Uterus (tissue), 4 donors: ENCODE measurements around the gene DNAH17. TPM values are rescaled to one million over a fixed set of nuclear protein-coding genes. Genes with fewer than 3 reads are reported as not detected.

ENCODE experiments used
- DNase-seq, 2 donors: peaks; one replicate each; pipeline ENCODE4 v3.0.0-alpha.2; 2019 to 2020
- H3K27ac ChIP-seq, 2 donors: fragments of 200-600 bp; sonication (generic); 1 replicate in 1 of 2; 2 replicates in 1 of 2; pipeline ENCODE4 v1.5.1; 2016 to 2018
- H3K27me3 ChIP-seq, 2 donors: fragments of 200-600 bp; sonication (generic); one replicate each; pipeline ENCODE4 v1.5.1; 2018 to 2019; ENCODE audit warnings: control low read depth in 1 of 2
- H3K36me3 ChIP-seq, 2 donors: fragments of 200-600 bp; sonication (generic); one replicate each; pipeline ENCODE4 v1.5.1; 2019; ENCODE audit warnings: control low read depth in 1 of 2
- H3K4me1 ChIP-seq, 2 donors: fragments of 200-600 bp; sonication (generic); one replicate each; pipeline ENCODE4 v1.5.1; 2018 to 2019; ENCODE audit warnings: control low read depth in 1 of 2
- H3K4me3 ChIP-seq, 2 donors: fragments of 200-600 bp; sonication (generic); 1 replicate in 1 of 2; 2 replicates in 1 of 2; pipeline ENCODE4 v1.5.1; 2018 to 2019; ENCODE audit warnings: mild to moderate bottlenecking in 1 of 2
- H3K9me3 ChIP-seq, 2 donors: fragments of 200-600 bp; sonication (generic); one replicate each; pipeline ENCODE4 v1.5.1; 2019; ENCODE audit warnings: control low read depth in 1 of 2
- CTCF ChIP-seq, 4 experiments: fragments of 200-600 bp in 2 of 4; fragments of 450-650 bp in 2 of 4; sonication (generic) in 2 of 4; IDR thresholded peaks; one replicate each; pipeline ENCODE4 v1.5.1; 2016 to 2019; ENCODE audit warnings: antibody characterized with exemption in 4 of 4, mild to moderate bottlenecking in 2 of 4, moderate library complexity in 1 of 4
- POLR2A ChIP-seq, 2 donors: fragments of 450-650 bp; IDR thresholded peaks; one replicate each; pipeline ENCODE4 v1.6.1; 2016; ENCODE audit warnings: antibody characterized with exemption in 2 of 2, mild to moderate bottlenecking in 1 of 2, moderate library complexity in 1 of 2
- intact Hi-C: fragments of 100-400 bp; cut with DNase I; formaldehyde crosslinking; loops from one replicate; pipeline ENCODE4 v1.15.1; 2023; ENCODE audit warnings: low total_unique reads
- total RNA-seq, 4 donors: library from RNA; depleted of rRNA in 3 of 4; stranded (reverse); fragments of >200 nt in 3 of 4; gene quantifications; one replicate each; pipeline versions ENCODE4 v1.1.0 to v1.2.4, GENCODE V29; 2014 to 2023
- donor health status: DM: yes; HTN: yes; CAD: no.

The DNAH17 gene
- total RNA-seq, 4 donors from 2014 or later, result 0.03 to 1.1 TPM; not detected in 2

GRCh38 chr17:78451753-78452152 lies 125.4 kb downstream of the DNAH17 start:
- Histone ChIP-seq H3K9me3 (no peaks in the 10 kb centered on the region), H3K27me3 (no peaks in the 10 kb centered on the region), H3K36me3 (no peaks in the 10 kb centered on the region), H3K4me3 (no peak overlapping the region), H3K4me1 (no peaks in the 10 kb centered on the region), H3K27ac (no peak overlapping the region)
- intact Hi-C loops, result no loop called here
- DNase-seq, result no peak
- TF ChIP-seq CTCF (IDR thresholded peaks at IDR 0.05) (no peak), POLR2A (IDR thresholded peaks at IDR 0.05) (no peak)

DNA sequence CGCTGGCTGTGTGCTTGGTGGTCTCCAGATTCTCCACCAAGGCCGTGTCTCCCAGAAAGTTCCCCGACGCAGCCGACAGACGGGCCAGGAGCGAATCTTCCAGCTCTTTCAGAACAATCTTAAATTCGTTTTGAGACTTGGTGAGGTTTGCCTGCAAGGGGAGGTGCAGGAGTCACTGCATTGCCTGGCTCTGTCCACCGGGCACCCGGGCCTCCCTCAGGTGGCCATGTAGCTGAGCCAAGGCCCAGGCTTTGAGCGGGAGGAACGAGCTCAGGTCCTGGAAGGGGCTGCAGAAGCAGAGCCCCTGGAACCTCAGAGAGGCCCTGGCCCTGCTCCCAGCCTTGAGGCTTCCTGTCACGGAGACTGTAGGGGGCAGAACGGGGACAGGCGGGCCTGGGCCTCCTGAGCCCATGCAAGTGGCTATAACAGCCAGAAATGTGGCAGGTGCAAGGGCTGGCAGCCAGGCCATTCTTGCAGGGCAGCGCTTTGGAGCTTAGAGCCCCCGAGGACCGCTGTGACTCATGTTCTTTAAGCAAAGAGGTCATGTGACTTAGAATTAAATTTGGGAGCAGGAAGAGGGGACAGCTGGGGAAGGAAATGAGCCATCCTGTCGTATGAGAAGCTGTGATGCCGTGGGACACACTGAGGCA lies 126.4 kb downstream of the DNAH17 start:
- Histone ChIP-seq H3K4me3 (no peak overlapping the region), H3K4me1 (no peaks in the 10 kb centered on the region), H3K27ac (no peak overlapping the region), H3K9me3 (no peaks in the 10 kb centered on the region), H3K27me3 (no peaks in the 10 kb centered on the region), H3K36me3 (no peaks in the 10 kb centered on the region)
- TF ChIP-seq POLR2A (IDR thresholded peaks at IDR 0.05), result no peak
- TF ChIP-seq CTCF (IDR thresholded peaks at IDR 0.05), result no peak
- DNase-seq, result no peak
- intact Hi-C loops, result no loop called here

GRCh38 chr17:78449983-78450595 lies 127.1 kb downstream of the DNAH17 start:
- H3K27me3 ChIP-seq, result no peaks in the 10 kb centered on the region
- DNase-seq, result no peak
- no peak overlapping the region for H3K27ac ChIP-seq
- intact Hi-C loops, result no loop called here
- no peaks in the 10 kb centered on the region for H3K36me3 ChIP-seq
- H3K4me3 ChIP-seq, result no peak overlapping the region
- H3K9me3 ChIP-seq, result no peaks in the 10 kb centered on the region
- no peak for TF ChIP-seq POLR2A (IDR thresholded peaks at IDR 0.05)
- no peaks in the 10 kb centered on the region for H3K4me1 ChIP-seq

GRCh38 chr17:78448356-78448993 lies 128.7 kb downstream of the DNAH17 start:
- Histone ChIP-seq H3K27me3 (no peaks in the 10 kb centered on the region), H3K36me3 (no peaks in the 10 kb centered on the region), H3K9me3 (no peaks in the 10 kb centered on the region), H3K4me3 (no peak overlapping the region), H3K27ac (no peak overlapping the region), H3K4me1 (no peaks in the 10 kb centered on the region)
- TF ChIP-seq CTCF (IDR thresholded peaks at IDR 0.05) (no peak), POLR2A (IDR thresholded peaks at IDR 0.05) (no peak)
- no peak for DNase-seq
- intact Hi-C loops, result no loop called here

DNA sequence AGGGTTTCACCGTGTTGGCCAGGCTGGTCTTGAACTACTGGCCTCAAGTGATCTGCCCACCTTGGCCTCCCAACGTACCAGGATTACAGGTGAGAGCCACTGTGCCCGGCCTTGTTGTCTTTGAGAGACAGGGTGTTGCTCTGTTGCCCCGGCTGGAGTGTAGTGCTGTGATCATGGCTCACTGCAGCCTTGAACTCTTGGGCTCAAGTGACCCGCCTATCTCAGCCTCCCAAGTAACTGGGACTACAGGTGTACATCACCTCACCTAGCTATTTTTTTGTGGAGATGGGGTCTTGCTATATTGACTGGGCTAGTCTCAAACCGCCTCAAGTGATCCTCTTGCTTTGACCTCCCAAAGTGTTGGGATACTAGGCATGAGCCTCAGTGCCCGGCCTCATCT lies 130.4 kb downstream of the DNAH17 start:
- no peaks in the 10 kb centered on the region for H3K36me3 ChIP-seq
- H3K4me3 ChIP-seq, result no peak overlapping the region
- no peak for TF ChIP-seq CTCF (IDR thresholded peaks at IDR 0.05)
- TF ChIP-seq POLR2A (IDR thresholded peaks at IDR 0.05), result no peak
- H3K9me3 ChIP-seq, result no peaks in the 10 kb centered on the region
- DNase-seq, result no peak
- no peak overlapping the region for H3K27ac ChIP-seq
- intact Hi-C loops, result no loop called here
- no peaks in the 10 kb centered on the region for H3K27me3 ChIP-seq
- H3K4me1 ChIP-seq, result no peaks in the 10 kb centered on the region
